Glutamatergic neuron (in vitro differentiated cells): ENCODE measurements around the gene DLX5. TPM values are rescaled to one million over a fixed set of nuclear protein-coding genes. Genes with fewer than 3 reads are reported as not detected.
"Not testable (repeated sequence)": the region's sequence is repeated elsewhere in the genome, so short reads cannot be mapped to it uniquely, and the experiment has no call there.

ENCODE experiments used
- DNase-seq: peaks from one replicate; pipeline ENCODE4 v3.0.0; 2022
- H3K27ac Mint-ChIP-seq: one replicate; pipeline ENCODE4 v1.8.0; 2020; ENCODE audit warnings: mild to moderate bottlenecking, mixed read lengths, inconsistent platforms; ENCODE audit not compliant: unreplicated experiment
- H3K27me3 Mint-ChIP-seq: one replicate; pipeline ENCODE4 v1.8.0; 2020; ENCODE audit warnings: mild to moderate bottlenecking, moderate library complexity, mixed read lengths, inconsistent platforms; ENCODE audit not compliant: unreplicated experiment
- H3K36me3 Mint-ChIP-seq: one replicate; pipeline ENCODE4 v1.8.0; 2020; ENCODE audit warnings: mild to moderate bottlenecking, mixed read lengths, inconsistent platforms; ENCODE audit not compliant: unreplicated experiment
- H3K4me1 Mint-ChIP-seq: one replicate; pipeline ENCODE4 v1.8.0; 2020; ENCODE audit warnings: mild to moderate bottlenecking, low read depth, mixed read lengths, inconsistent platforms; ENCODE audit not compliant: unreplicated experiment
- H3K4me3 Mint-ChIP-seq: one replicate; pipeline ENCODE4 v1.8.0; 2020; ENCODE audit warnings: mild to moderate bottlenecking, mixed read lengths, inconsistent platforms; ENCODE audit not compliant: unreplicated experiment
- H3K9me3 Mint-ChIP-seq: one replicate; pipeline ENCODE4 v1.8.0; 2020; ENCODE audit warnings: mild to moderate bottlenecking, moderate library complexity, mixed read lengths, inconsistent platforms; ENCODE audit not compliant: unreplicated experiment
- CTCF ChIP-seq: fragments of 200-600 bp; sonication (generic); IDR thresholded peaks from one replicate; pipeline ENCODE4 v1.5.0; 2021; ENCODE audit not compliant: partially characterized antibody, unreplicated experiment
- long read RNA-seq: library from polyadenylated mRNA; unstranded; transcript quantifications from one replicate; pipeline ENCODE4 v2.0.0, GENCODE V29; 2020; ENCODE audit not compliant: unreplicated experiment
- total RNA-seq: library from RNA; stranded (reverse); fragmentation: NEBNext Ultra II Directional; extraction: Animal tissue kit (Norgen Biotek cat#: 25700); gene quantifications from one replicate; pipeline ENCODE4 v1.2.1, GENCODE V29; 2021; ENCODE audit not compliant: unreplicated experiment

Gene DLX5
- total RNA-seq: not detected
- long read RNA-seq: 0 reads

GRCh38 chr7:97024209-97025129 lies at the start of gene DLX5:
Gene DLX5, minus strand, starts transcription at chr7:97024831. Its CDS starts 208 bp downstream, at chr7:97024623.
- Mint-ChIP-seq H3K4me3 (peak within 1 kb of the TSS; percentile 90), H3K27ac (no peak within 1 kb of the TSS), H3K9me3 (peaks cover 18% of the 10 kb centered on the region), H3K27me3 (peaks cover 47% of the 10 kb centered on the region), H3K4me1 (peaks cover 13% of the 10 kb centered on the region), H3K36me3 (no peaks in the 10 kb centered on the region)
- no peak for TF ChIP-seq CTCF
- DNase-seq: peak; percentile 64

- H3K27ac Mint-ChIP-seq, DNase-seq, H3K36me3 Mint-ChIP-seq, H3K9me3 Mint-ChIP-seq, H3K4me1 Mint-ChIP-seq, H3K4me3 Mint-ChIP-seq, H3K27me3 Mint-ChIP-seq: not testable (repeated sequence)
Observed at GRCh38 chr7:97072025-97072424, 47.4 kb upstream of the DLX5 start.

- H3K36me3 Mint-ChIP-seq: no peaks in the 10 kb centered on the region
- TF ChIP-seq CTCF: peak; percentile 75
- no peak overlapping the region for H3K27ac Mint-ChIP-seq
- H3K4me3 Mint-ChIP-seq: no peak overlapping the region
- H3K27me3 Mint-ChIP-seq: no peaks in the 10 kb centered on the region
- no peak for DNase-seq
- H3K4me1 Mint-ChIP-seq: no peaks in the 10 kb centered on the region
- H3K9me3 Mint-ChIP-seq: no peaks in the 10 kb centered on the region
Observed at GRCh38 chr7:97064972-97065587, 40.4 kb upstream of the DLX5 start.

- Mint-ChIP-seq H3K4me3 (no peak overlapping the region), H3K27me3 (no peaks in the 10 kb centered on the region), H3K36me3 (peaks cover 2% of the 10 kb centered on the region), H3K27ac (no peak overlapping the region), H3K4me1 (no peaks in the 10 kb centered on the region), H3K9me3 (peaks cover 2% of the 10 kb centered on the region)
- TF ChIP-seq CTCF: no peak
- no peak for DNase-seq
Observed at GRCh38 chr7:97064020-97064419, 39.4 kb upstream of the DLX5 start.

- no peak for DNase-seq
- no peaks in the 10 kb centered on the region for H3K36me3 Mint-ChIP-seq
- TF ChIP-seq CTCF: no peak
- no peak overlapping the region for H3K27ac Mint-ChIP-seq
- H3K9me3 Mint-ChIP-seq: peaks cover 2% of the 10 kb centered on the region
- H3K4me1 Mint-ChIP-seq: no peaks in the 10 kb centered on the region
- H3K27me3 Mint-ChIP-seq: peaks cover 1% of the 10 kb centered on the region
- no peak overlapping the region for H3K4me3 Mint-ChIP-seq
Observed at GRCh38 chr7:97043281-97043680, 18.6 kb upstream of the DLX5 start.
